GM10847 (cell line): ENCODE measurements around the gene SIGLEC8.

Experiments used
- POLR2A ChIP-seq: IDR thresholded peaks from 2 replicates; pipeline ENCODE4 v1.6.1; 2011; ENCODE audit not compliant: insufficient read length; ENCODE audit errors: extremely low read depth

Gene SIGLEC8

GRCh38 chr19:51479531-51480331 lies 21.5 kb upstream of the SIGLEC8 start:
- TF ChIP-seq POLR2A = no peak

- TF ChIP-seq POLR2A = no peak
These were observed 20.4 kb upstream of the SIGLEC8 start, which contains the start of gene CEACAM18 for GRCh38 chr19:51478381-51479234. TSS of gene CEACAM18 (plus strand) at chr19:51478539.

- no peak for TF ChIP-seq POLR2A
These were observed 19.1 kb upstream of the SIGLEC8 start for GRCh38 chr19:51477344-51477743.

GRCh38 chr19:51476164-51476563 lies 17.9 kb upstream of the SIGLEC8 start:
- no peak for TF ChIP-seq POLR2A

GRCh38 chr19:51473009-51473707 lies 14.9 kb upstream of the SIGLEC8 start:
- no peak for TF ChIP-seq POLR2A

GRCh38 chr19:51472607-51473006 lies 14.4 kb upstream of the SIGLEC8 start:
- no peak for TF ChIP-seq POLR2A

GRCh38 chr19:51471527-51471926 lies 13.3 kb upstream of the SIGLEC8 start:
- no peak for TF ChIP-seq POLR2A

- no peak for TF ChIP-seq POLR2A
These were observed 12.7 kb upstream of the SIGLEC8 start for GRCh38 chr19:51470966-51471365.

GRCh38 chr19:51469629-51470028 lies 11.4 kb upstream of the SIGLEC8 start:
- TF ChIP-seq POLR2A = no peak

- no peak for TF ChIP-seq POLR2A
These were observed 10.9 kb upstream of the SIGLEC8 start for GRCh38 chr19:51469162-51469561.

GRCh38 chr19:51468545-51468920 lies 10.3 kb upstream of the SIGLEC8 start:
- no peak for TF ChIP-seq POLR2A

GRCh38 chr19:51467864-51468544 lies 9.8 kb upstream of the SIGLEC8 start:
- TF ChIP-seq POLR2A = no peak

- no peak for TF ChIP-seq POLR2A
These were observed 8.5 kb upstream of the SIGLEC8 start for GRCh38 chr19:51466723-51467122.

- TF ChIP-seq POLR2A = no peak
These were observed 4.4 kb upstream of the SIGLEC8 start for GRCh38 chr19:51462681-51463080.

- no peak for TF ChIP-seq POLR2A
These were observed 4.0 kb upstream of the SIGLEC8 start for GRCh38 chr19:51462276-51462675.
